Measurements from ENCODE around the gene MSX2. TPM values are rescaled to one million over a fixed set of nuclear protein-coding genes. Genes with fewer than 3 reads are reported as not detected.

MSX2 gene
- total RNA-seq, 1 experiment from 2014 or later = 5.6 TPM

DNA sequence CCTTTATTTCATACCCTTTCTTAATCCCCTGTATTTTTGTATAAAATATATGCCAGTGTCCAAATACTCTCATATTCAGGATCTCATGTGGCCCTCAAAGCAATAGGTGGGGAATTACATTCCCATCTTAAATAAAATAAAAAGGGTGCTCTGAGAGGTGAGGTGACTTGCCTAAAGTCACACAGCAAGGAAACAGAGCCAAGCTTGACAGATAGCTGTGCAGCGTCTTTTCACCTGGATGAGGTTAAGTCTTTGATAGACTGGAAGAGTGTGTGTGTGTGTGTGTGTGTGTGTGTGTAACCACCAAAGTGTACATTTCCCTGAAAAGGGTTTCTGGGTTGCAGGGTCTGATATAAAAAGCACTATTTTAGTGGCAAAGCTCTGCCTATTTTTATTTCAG is 12.4 kb downstream of the MSX2 start:
- intact Hi-C loops (cut with micrococcal nuclease) = loop anchor here (1.0 to 10.0 kb wide), 4 partner anchors 201 to 692 kb away; partner anchors contain the start of gene NSG2
- Mint-ChIP-seq H3K9me3 (ENCODE audit: unreplicated experiment) (no peaks in the 10 kb centered on the region), H3K36me3 (ENCODE audit: insufficient read depth, unreplicated experiment) (peaks cover under 1% of the 10 kb centered on the region), H3K4me3 (ENCODE audit: unreplicated experiment) (no peak overlapping the region), H3K4me1 (ENCODE audit: insufficient read depth, unreplicated experiment) (peaks cover 20% of the 10 kb centered on the region), H3K27me3 (ENCODE audit: insufficient read depth, unreplicated experiment) (peaks cover 19% of the 10 kb centered on the region), H3K27ac (ENCODE audit: low read depth, unreplicated experiment) (no peak overlapping the region)
- no peak for TF ChIP-seq CTCF (IDR thresholded peaks at IDR 0.05; ENCODE audit: unreplicated experiment)
- no peak for DNase-seq (ENCODE audit: unreplicated experiment)
- POLR2A ChIA-PET = interaction anchor here (0.7 to 1.2 kb wide), 4 partner anchors 11 to 317 kb away, joined by 3 to 7 read pairs (median 3); partner anchors contain the start of gene MSX2
- CTCF ChIA-PET = interaction anchor here (0.6 to 3.7 kb wide), 16 partner anchors 10 to 410 kb away, joined by 3 to 34 read pairs (median 3); no protein-coding TSS in a partner anchor
- BruUV-seq (replicated peaks) = no TSS peak

GRCh38 chr5:174737330-174737729 is 12.9 kb downstream of the MSX2 start:
- no peak overlapping the region for H3K4me3 Mint-ChIP-seq (ENCODE audit: unreplicated experiment)
- no peak for TF ChIP-seq CTCF (IDR thresholded peaks at IDR 0.05; ENCODE audit: unreplicated experiment)
- peaks cover 19% of the 10 kb centered on the region for H3K27me3 Mint-ChIP-seq (ENCODE audit: insufficient read depth, unreplicated experiment)
- intact Hi-C loops (cut with micrococcal nuclease) = loop anchor here (5.0 to 10.0 kb wide), 2 partner anchors 200 to 693 kb away; partner anchors contain the start of gene NSG2
- ChIA-PET CTCF (interaction anchor here (0.7 to 3.7 kb wide), 5 partner anchors 55 to 324 kb away, joined by 5 to 34 read pairs (median 8); no protein-coding TSS in a partner anchor), POLR2A (interaction anchor here (1.0 kb wide), 1 partner anchor 318 kb away, joined by 3 read pairs; no protein-coding TSS in a partner anchor)
- no peaks in the 10 kb centered on the region for H3K9me3 Mint-ChIP-seq (ENCODE audit: unreplicated experiment)
- H3K27ac Mint-ChIP-seq (ENCODE audit: low read depth, unreplicated experiment) = no peak overlapping the region
- H3K4me1 Mint-ChIP-seq (ENCODE audit: insufficient read depth, unreplicated experiment) = peaks cover 20% of the 10 kb centered on the region
- no peak for DNase-seq (ENCODE audit: unreplicated experiment)
- peaks cover 6% of the 10 kb centered on the region for H3K36me3 Mint-ChIP-seq (ENCODE audit: insufficient read depth, unreplicated experiment)
- no TSS peak for BruUV-seq (replicated peaks)

GRCh38 chr5:174741352-174741751 is 17.0 kb downstream of the MSX2 start:
- Mint-ChIP-seq H3K27me3 (ENCODE audit: insufficient read depth, unreplicated experiment) (peaks cover 12% of the 10 kb centered on the region), H3K9me3 (ENCODE audit: unreplicated experiment) (peaks cover 8% of the 10 kb centered on the region), H3K27ac (ENCODE audit: low read depth, unreplicated experiment) (no peak overlapping the region), H3K4me1 (ENCODE audit: insufficient read depth, unreplicated experiment) (peaks cover 7% of the 10 kb centered on the region), H3K4me3 (ENCODE audit: unreplicated experiment) (no peak overlapping the region), H3K36me3 (ENCODE audit: insufficient read depth, unreplicated experiment) (peaks cover 6% of the 10 kb centered on the region)
- DNase-seq (ENCODE audit: unreplicated experiment) = peak; percentile 14
- TF ChIP-seq CTCF (IDR thresholded peaks at IDR 0.05; ENCODE audit: unreplicated experiment) = no peak
- POLR2A ChIA-PET = interaction anchor here (0.5 kb wide), 1 partner anchor 291 kb away, joined by 3 read pairs; no protein-coding TSS in a partner anchor
- intact Hi-C loops (cut with micrococcal nuclease) = no loop called here
- CTCF ChIA-PET = interaction anchor here (3.9 kb wide), 1 partner anchor 321 kb away, joined by 22 read pairs; no protein-coding TSS in a partner anchor
- BruUV-seq (replicated peaks) = no TSS peak

DNA sequence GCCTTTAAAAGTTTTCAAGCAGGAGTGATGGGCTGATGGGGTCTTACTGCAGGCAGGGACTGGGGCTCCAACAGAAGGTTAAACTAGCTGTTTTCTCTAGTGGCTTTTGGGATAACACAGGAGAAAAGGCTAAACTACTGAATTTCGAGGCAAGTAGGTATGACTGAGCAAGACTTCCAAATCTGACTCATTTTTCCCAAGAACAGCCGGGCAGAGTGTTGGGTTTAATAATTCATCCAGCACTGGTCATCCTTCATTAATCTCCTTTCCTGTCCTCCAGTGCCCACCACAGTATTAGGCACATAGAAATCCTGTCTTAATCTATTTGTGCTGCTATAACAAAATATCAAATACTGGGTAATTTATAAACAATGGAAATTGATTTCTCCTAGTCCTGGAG is 20.5 kb downstream of the MSX2 start:
- ChIA-PET CTCF (no interaction called here), POLR2A (no interaction called here)
- no peak for TF ChIP-seq CTCF (IDR thresholded peaks at IDR 0.05; ENCODE audit: unreplicated experiment)
- peaks cover 12% of the 10 kb centered on the region for H3K27me3 Mint-ChIP-seq (ENCODE audit: insufficient read depth, unreplicated experiment)
- H3K4me3 Mint-ChIP-seq (ENCODE audit: unreplicated experiment) = no peak overlapping the region
- peaks cover 8% of the 10 kb centered on the region for H3K9me3 Mint-ChIP-seq (ENCODE audit: unreplicated experiment)
- no TSS peak for BruUV-seq (replicated peaks)
- intact Hi-C loops (cut with micrococcal nuclease) = no loop called here
- no peak overlapping the region for H3K27ac Mint-ChIP-seq (ENCODE audit: low read depth, unreplicated experiment)
- DNase-seq (ENCODE audit: unreplicated experiment) = no peak
- peaks cover 6% of the 10 kb centered on the region for H3K36me3 Mint-ChIP-seq (ENCODE audit: insufficient read depth, unreplicated experiment)
- H3K4me1 Mint-ChIP-seq (ENCODE audit: insufficient read depth, unreplicated experiment) = no peaks in the 10 kb centered on the region

Measured in MCF 10A (cell line).